HG03175 (cell line): Measurements from ENCODE around the gene RTP5.
"Not testable (repeated sequence)": the region's sequence is repeated elsewhere in the genome, so short reads cannot be mapped to it uniquely, and the experiment has no call there.

Experiments used
- ATAC-seq: cut with Tn5 transposase; IDR thresholded peaks from one replicate; pipeline ENCODE4 v1.9.1; 2021; ENCODE audit warnings: mild to moderate bottlenecking, moderate library complexity; ENCODE audit not compliant: unreplicated experiment

The RTP5 gene

DNA sequence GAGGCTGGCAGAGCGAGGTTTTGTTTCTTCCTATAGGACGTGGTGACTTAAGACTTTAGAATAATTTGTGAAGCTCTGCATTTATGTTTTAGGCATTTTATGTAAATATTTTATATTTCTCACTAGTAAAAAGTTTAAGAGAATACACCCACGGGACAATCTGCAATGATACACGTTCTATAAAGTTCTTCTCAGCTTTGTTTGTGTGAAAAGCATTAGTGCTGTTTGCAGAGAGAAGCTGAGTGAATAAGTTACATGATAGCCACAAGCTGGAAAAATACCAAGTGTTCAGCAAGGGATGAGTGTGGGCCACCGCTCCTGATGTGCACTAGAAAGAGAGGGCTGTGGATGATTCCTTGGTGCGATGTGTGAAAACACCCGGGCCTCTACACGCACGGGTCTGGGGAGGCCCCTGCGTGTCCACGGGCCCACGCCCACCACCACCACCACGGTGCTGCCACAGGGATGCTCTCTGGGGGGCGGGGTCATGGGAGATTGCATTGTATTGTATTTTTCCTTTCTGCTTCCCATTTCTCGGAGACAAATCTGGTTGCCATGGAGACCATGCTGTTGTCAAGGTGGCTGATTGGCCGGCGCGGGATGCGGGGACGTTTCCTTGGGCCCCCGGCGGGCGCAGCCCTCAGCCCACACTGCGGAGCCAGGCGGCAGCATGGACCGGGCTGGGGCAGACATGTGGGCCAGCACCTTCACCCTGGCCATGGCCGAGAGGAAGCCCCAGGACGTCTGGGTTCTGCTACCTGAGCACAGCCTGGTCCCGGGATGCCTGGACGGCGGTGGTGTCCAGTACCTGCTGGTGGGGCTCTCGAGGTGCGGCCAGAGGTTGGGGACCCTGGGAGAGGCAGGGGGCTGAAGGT, at the start of gene RTP5:
RTP5 (plus strand) TSS at position 643 of the 875 bp plus-strand sequence; CDS start at position 671, 28 bp downstream.
- no peak for ATAC-seq

DNA sequence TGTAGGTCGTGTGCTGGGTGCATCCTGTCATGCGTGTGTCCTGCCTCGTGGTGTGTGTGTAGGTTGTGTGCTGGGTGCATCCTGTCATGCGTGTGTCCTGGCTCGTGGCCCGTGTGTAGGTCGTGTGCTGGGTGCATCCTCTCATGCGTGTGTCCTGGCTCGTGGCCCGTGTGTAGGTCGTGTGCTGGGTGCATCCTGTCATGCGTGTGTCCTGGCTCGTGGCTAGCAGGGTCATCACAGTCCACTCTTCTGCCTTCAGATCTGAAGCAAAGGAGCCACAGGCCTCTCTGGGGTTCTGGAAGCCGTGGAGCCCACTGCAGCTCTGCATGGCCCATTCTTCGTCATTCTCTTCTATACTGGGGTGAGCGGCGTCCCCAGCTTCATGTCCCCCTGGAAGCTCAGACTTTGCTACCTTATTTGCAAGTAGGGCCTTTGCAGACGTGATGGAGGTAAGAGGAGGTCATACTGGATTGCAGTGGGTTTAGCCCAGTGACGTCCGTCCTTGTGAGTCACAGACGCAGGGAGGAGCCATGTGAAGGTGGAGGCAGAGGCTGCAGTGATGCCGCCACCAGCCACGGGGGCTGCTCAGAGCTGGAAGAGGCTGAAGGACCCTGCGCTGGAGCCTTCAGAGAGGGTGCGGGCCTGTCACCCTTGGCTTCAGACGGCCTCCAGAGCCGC, 49.4 kb upstream of the RTP5 start:
- not testable (repeated sequence) for ATAC-seq

DNA sequence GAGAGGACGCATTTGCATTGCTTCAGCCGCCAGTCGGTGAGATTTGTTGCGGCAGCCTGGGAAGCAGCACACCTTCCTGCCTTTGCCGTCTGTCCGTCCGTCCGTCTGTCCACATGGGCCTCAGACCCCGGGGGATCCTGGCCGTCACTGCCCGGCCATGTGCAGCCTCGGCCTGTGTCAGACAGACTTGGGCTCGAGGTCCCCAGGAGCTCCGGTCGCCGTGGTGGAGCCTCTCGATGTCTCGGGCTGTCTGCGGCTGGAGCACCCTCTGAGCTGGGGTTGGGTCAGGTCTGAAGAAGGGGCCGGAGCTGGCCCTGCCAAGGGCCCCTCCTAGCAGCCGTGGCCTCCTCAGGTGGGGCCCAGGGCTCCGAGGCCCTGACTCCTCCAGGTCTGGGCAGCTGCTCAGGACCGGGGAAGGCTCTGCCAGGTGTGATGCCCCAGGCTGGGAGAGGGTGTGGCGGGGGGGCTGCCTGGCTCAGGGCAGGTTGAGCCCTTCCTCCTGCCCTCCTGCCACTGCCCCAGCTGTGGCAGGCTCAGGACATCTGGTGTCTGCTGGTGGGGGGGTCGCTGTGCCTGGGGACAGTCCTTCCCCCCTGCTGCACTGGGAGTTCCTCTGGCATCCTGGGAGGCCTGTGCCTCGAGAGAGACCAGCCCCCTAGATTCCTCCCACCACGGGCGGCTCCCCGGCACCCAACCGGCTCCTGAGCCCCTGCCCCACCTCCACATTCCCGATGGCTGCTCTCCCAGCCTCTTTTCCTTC, 48.7 kb upstream of the RTP5 start:
- no peak for ATAC-seq

DNA sequence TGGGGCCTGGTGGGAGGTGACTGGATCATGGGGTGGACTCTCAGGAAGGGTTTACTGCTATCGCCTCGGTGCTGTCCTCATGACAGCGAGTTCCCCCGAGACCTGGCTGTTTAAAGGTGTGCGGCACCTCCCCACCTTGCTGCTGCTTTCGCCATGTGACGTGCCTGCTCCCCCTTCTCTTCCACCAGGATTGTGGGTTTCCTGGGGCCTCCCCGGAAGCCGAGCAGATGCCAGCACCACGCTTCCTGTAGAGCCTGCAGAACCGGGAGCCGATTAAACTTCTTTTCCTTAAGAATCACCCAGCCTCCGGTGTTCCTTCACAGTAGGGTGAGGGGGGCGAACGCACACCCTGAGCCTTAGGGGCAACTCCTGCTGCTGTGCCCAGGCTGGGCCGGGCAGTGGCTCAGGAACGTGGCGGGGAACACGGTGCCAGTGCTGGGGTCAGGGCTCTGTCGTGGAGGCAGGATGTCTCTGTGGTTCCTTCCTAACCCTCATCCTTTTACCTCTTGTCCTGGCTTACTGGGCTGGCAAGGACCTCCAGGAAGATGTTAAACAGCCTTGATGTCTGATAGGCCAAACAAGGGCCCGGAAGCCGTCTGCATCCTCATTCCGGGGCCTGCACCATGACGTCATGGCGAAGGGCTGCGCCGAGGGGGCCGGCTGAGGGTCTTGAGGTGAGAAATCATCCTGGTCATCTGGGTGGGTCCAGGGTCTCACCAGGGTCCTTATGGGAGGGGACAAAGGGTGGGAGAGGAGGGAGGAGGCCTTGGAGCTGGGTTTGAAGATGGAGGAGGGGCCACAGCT, 47.9 kb upstream of the RTP5 start:
- ATAC-seq = no peak

DNA sequence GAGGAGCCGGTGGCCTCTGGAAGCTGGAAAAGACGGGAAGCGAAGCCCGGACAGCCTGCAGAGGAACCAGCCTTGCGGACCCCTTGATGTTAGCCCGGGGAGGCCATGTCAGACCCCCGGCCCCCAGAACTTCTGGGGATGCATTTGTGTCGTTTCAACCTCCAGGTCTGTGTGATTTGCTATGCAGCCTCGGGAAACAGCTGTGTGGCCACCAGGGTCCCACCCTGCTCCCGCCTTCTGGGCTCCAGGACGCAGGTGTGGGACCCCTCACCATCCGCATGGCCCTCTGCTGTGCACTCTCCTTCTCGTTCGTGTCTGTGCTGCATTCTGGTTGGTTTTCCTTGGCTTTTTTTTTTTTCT, 47.3 kb upstream of the RTP5 start:
- ATAC-seq = no peak

DNA sequence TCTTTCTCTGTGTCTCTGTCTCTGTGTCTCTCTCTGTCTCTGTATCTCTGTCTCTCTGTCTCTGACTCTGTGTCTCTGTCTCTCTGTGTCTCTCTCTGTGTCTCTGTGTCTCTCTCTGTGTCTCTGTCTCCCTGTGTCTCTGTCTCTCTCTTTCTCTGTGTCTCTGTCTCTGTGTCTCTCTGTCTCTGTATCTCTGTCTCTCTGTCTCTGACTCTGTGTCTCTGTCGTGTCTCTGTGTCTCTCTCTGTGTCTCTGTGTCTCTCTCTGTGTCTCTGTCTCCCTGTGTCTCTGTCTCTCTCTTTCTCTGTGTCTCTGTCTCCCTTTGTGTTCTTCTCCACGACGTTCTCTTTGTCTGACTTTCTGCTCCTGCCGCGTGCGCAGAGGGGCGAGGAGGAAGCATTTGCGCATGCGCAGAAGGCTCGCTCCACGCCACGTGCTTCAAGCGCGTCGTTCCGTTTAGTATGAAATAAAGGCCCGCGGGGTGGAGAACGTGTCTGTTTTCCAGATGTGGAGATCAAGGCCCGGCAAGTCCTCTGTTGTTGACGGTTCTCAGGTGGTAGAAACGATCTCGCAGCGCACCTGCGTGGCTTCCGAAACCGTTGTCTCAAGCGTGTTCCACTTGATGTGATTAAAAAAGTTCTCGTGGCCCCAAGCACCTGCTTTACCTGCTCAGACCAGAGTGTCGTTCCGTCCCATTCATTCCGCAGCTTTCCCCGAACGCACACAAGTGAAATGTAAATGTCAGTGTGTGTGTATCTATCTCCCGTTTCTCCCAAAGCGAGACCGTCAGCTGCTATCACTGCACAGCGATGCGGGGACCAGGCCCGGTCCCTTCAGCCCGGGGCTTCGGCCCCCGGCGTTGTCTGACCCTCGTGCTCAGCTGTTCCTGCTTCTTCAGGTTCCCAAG, 45.7 kb upstream of the RTP5 start:
- ATAC-seq = not testable (repeated sequence)

DNA sequence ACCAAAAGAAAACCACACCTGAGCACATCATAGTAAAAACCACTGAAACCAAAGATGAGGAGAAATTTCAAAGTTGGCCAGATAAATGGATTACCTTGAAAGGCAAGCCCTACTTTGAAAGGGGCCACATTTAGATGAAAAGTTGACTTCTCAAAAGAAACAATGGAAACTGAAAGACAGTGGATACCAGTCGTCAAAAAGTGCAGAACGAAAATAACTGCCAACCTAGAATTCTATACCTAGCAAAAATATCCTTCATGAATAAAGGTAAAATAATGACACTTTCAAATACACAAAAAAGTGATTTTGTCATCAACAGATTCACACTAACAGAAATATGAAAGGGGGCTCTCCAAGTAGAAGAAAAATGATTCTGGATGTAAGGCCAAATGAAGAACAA, 42.1 kb upstream of the RTP5 start:
- no peak for ATAC-seq

DNA sequence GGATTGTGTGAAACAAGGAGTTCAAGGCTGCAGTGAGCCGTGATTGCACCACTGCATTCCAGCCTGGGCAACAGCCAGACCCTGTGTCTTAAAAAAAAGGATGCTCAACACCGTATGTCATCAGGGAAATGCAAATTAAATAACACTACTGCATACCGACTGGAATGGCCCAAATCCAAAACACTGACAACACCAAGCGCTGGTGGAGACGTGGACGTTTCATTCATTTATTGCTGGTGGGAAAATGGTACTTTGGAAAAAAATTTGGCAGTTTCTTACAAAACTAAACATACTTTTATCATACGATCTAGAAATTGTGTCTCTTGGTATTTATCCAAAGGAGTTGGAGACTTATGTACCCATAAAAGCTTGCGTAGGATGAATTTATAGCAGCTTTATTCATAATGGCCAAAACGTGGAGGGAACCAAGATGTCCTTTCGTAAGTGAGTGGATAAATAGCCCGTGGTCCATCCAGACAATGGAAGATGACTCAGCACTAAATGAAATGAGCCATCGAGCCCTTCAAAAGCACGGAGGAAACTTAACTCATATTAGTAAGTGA, 36.3 kb upstream of the RTP5 start:
- ATAC-seq = no peak

DNA sequence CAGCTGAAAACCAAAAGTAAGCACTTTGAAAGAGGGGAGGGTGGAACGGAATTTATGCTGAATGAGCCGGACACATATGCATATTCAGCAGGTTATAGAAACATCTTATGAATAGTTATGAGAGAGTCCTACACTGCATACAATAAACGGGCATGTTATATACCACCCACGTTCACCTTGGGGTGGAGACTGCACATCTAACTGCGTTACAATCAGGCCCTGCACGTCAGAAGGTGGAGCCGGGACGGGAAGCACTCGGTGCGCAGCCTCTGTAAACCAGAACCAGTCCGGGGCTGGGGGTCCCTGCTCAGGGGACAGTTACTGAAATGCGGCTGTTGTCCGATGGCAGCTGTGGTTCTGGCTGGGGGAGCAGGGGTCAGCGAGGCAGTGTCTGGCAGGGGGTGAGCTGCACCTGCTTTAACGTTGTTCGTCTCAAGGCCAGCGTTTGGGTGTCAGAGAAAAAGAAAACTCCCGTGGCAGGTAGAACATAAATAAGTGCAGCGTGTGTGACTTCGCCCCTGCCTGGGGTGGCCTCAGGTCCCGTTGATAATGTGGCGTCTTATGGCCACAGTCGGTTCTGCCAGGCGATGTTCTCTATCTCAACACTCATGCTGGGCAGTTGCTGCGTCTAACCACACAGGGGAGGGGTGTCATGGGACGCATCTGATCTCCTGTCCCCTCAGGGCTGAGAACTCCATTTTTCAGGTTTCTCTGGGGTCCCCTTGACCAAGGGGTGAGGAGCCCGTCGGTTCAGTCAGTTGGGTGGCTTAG, 35.6 kb upstream of the RTP5 start:
- not testable (repeated sequence) for ATAC-seq

DNA sequence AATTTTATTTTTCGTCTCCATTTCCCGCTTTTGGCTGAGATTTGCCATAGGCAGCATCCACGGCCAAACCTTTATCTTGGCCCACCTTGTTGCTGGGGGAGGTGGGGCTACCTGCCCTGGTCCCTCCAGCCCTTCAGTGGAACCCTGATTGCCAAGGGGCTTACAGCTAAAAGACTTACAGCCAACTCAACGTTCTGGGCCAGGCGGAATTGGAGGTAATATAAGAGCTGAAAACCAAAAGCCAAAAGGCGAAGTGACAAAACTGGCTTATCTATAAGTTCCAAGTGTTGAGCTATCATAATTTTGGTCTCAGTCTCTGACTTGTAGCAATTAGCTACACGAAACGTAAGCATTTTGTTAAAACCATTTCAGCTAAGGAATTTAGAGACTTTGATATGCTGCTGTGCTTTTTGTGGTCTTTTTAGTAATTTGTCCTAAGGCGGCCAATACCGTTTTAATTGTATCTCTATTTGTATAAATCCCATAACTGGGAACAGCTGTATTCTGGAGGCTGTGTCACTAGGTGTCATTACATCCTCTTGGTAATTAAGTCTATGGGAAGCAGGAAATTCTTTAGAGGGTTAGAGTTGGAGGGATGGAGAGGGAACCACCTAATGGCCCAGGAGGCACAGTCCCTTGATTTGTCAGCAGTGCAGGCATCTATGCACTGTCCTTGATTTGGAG, 34.9 kb upstream of the RTP5 start:
- ATAC-seq = no peak

DNA sequence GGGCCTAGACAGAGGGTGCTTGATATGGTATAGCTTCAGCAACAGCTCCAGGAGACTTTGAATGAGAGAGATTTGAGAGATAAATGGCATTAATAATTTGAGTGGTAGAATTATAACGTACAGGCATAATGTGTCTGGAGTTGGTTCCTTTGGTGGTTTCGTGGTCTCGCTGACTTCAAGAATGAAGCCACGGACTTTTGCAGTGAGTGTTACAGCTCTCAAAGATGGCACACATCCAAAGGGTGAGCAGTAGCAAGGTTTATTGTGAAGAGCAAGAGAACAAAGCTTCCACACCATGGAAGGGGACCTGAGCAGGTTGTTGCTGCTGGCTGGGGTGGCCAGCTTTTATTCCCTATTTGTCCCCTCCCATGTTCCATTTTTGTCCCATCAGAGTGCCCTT, 33.9 kb upstream of the RTP5 start:
- no peak for ATAC-seq

DNA sequence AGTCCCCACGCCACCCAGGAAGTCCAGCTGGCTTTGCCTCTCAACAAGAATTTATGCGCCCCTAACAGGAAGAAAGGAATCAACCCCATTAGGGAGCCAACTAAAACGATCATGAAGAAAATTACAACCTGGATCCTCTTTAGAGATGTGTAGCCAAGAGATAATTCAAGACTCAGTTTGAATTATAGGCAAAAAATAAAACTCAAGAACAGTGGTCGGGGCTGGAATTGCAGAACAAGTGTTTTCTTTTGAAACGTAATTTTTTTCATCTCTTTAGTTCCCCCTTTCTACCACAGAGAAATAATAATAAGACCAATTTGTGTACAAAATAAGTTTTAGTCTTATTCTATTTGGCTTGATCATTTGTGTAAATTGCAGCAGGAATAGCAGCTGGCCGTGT, 33.2 kb upstream of the RTP5 start:
- no peak for ATAC-seq

DNA sequence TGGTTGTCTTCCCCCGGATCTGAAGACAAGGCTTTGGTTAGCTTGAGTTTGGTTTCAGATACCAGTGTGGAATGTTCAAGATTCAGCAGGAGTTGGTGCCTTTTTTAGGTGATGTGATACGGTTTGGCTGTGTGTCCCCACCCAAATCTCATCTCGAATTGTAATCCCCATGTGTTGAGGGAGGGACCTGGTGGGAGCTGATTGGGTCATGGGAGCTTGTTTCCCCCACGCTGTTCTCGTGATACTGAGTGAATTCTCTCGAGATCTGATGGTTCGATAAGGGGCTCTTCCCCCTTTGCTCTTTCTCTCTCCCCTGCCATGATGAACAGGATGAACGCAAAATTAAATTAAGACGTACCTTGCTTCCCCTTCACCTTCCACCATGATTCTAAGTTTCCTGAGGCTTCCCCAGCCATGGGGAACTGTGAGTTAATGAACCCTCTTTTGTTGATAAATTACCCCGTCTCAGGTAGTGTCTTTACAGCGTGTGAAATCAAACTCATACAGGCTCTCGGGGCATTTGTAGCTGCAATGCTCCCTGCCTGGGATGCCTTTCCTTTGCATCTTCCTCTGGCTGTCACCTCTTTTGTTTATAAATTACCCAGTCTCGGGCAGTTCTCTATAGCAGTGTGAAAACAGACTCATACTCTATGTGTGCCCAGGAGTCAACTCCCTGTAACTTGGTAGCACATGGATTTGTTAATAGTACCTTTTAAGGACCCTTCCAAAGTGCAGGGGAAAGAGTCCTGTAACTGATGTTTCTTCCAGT, 32.1 kb upstream of the RTP5 start:
- ATAC-seq = no peak

DNA sequence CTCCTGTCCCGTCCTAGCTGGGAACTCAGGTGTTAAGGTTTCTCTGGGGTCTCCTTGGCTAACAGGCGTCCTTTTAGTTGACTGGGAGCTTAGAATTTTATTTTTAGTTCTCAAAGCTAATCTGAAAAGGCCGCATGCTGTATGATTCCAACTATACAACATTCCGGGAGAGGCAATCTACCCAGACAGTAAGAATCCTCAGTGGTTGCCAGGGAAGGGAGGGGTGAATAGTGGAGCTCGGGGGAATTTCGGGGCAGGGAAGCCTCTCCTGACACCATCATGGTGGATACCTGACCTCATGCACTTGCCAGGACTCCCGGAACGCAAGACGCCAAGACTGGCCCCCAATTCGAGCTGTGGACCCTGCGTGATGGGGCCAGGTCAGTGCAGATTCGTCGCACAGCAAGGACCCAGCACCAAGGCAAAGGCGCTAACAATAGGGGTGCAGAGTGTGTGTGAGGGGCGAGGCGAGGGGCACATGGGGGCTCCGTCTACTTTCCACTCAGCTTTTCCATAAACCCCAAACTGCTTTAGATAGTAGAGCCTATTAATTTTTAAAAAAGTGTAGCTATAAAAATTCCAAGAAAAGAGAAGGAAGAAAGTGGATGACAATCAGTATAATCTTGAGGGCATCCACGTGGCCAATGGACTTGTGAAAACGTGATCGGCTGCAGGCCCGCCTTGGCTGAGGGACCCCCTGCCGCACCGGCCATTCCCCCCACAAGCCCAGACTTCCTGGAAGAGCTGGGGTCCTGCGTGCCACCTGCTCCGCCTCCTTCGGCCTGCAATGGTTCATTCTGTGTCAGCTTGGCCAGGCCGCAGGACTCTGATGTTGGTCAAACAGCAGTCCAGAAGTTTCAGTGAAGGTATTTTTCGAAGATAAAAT, 28.1 kb upstream of the RTP5 start:
- no peak for ATAC-seq

DNA sequence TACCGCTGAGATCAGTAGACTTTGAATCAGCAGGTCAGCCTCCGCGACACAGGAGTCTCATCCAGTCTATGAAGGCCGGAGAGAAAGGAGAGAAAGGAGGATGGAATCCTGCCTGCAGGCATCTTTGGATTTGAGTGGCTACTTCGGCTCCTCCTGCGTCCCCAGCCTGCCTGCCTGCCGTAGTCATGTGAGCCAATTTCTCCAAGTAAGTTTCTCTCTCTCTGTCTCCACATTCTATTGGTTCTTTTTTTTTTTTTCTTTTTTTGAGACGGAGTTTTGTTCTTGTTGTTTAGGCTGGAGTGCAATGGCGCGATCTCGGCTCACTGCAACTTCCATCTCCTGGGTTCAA, 27.5 kb upstream of the RTP5 start:
- ATAC-seq = no peak

DNA sequence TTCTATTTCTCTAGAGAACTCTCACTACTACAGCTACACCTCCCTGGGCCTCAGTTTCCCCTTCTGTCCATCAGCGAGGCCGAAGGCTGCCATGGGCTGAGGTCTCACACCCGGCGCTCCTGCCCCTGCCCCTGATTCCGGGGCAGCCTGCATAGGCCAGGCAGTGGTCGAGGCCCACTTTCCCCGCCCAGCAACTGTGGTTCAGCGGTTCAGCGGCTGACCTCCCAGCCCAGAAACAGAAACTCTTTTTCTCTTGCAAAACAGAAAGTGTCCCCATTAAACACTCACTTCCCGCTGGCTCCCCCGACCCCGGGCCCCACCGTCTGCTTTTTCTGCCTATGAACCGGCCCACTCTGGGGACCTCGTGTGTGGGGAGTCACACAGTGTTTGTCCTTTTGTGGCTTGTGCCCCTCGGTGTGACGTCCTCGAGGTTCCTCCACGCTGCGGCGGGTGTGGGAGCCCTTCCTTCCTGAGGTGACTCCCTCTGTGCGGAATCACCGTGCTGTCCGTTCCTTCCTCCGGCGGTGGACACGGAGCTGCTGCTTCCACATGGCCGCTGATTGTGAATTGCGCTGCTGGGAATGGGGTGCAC, 26.8 kb upstream of the RTP5 start:
- ATAC-seq = no peak
